HepG2 (cell line): ENCODE data around the gene LRRIQ4. TPM values are rescaled to one million over a fixed set of nuclear protein-coding genes. Genes with fewer than 3 reads are reported as not detected.

Experiments
- GATAD1 ChIP-seq: IDR thresholded peaks from 2 replicates; pipeline ENCODE4 v1.6.1; 2016; ENCODE audit warnings: missing genetic modification reagents, missing compliant biosample characterization
- GATAD2A ChIP-seq: IDR thresholded peaks from 2 replicates; pipeline ENCODE4 v1.6.1; 2016
- GLI4 ChIP-seq: sonication (generic); formaldehyde crosslinking; IDR thresholded peaks from 2 replicates; pipeline ENCODE4 v1.5.1; 2020; ENCODE audit warnings: missing genetic modification reagents, mild to moderate bottlenecking, moderate library complexity, borderline replicate concordance
- GPN1 ChIP-seq: sonication (generic); formaldehyde crosslinking; IDR thresholded peaks from 2 replicates; pipeline ENCODE4 v1.5.1; 2020; ENCODE audit warnings: missing genetic modification reagents, borderline replicate concordance
- HNRNPLL ChIP-seq: fragments of 200-400 bp; formaldehyde crosslinking; IDR thresholded peaks from 2 replicates; pipeline ENCODE4 v1.6.1; 2017; ENCODE audit warnings: mild to moderate bottlenecking, low read depth, low read length; ENCODE audit not compliant: poor library complexity, severe bottlenecking
- KLF11 ChIP-seq: IDR thresholded peaks from 2 replicates; pipeline ENCODE4 v1.6.1; 2016; ENCODE audit warnings: missing compliant biosample characterization
- KLF15 ChIP-seq: sonication (generic); formaldehyde crosslinking; IDR thresholded peaks from 2 replicates; pipeline ENCODE4 v1.8.1; 2023; ENCODE audit warnings: borderline replicate concordance, mild to moderate bottlenecking, inconsistent platforms, missing genetic modification reagents, mixed read lengths
- KMT2B ChIP-seq: IDR thresholded peaks from 2 replicates; pipeline ENCODE4 v1.6.1; 2016; ENCODE audit warnings: missing genetic modification reagents, missing compliant biosample characterization
- MED1 ChIP-seq: sonication (generic); formaldehyde crosslinking; IDR thresholded peaks from 2 replicates; pipeline ENCODE4 v1.4.0; 2020; ENCODE audit warnings: missing genetic modification reagents
- NKX3-1 ChIP-seq: sonication (generic); formaldehyde crosslinking; IDR thresholded peaks from 2 replicates; pipeline ENCODE4 v1.5.0; 2020; ENCODE audit warnings: missing genetic modification reagents
- RNF2 ChIP-seq: fragments of 450-650 bp; conservative IDR thresholded peaks from 2 replicates; pipeline ENCODE4 v1.6.1; 2016; ENCODE audit warnings: low read depth
- TAF1 ChIP-seq: sonication (generic); formaldehyde crosslinking; IDR thresholded peaks from 2 replicates; pipeline ENCODE4 v1.4.0; 2020; ENCODE audit warnings: missing genetic modification reagents
- TARDBP ChIP-seq: sonication (generic); formaldehyde crosslinking; IDR thresholded peaks from 2 replicates; pipeline ENCODE4 v1.8.0; 2022; ENCODE audit warnings: mild to moderate bottlenecking, missing genetic modification reagents
- TEAD3 ChIP-seq: optimal IDR thresholded peaks from 2 replicates; pipeline ENCODE3; 2016; ENCODE audit warnings: borderline replicate concordance
- XRCC5 ChIP-seq: fragments of 200-400 bp; formaldehyde crosslinking; optimal IDR thresholded peaks from 2 replicates; pipeline ENCODE3; 2017; ENCODE audit warnings: mild to moderate bottlenecking, low read length
- ZNF501 ChIP-seq: sonication (generic); formaldehyde crosslinking; IDR thresholded peaks from 2 replicates; pipeline ENCODE4 v1.5.1; 2020; ENCODE audit warnings: mild to moderate bottlenecking, moderate library complexity, missing genetic modification reagents
- ZNF557 ChIP-seq: sonication (generic); formaldehyde crosslinking; IDR thresholded peaks from 2 replicates; pipeline ENCODE4 v1.4.0; 2020; ENCODE audit warnings: missing genetic modification reagents
- ZNF570 ChIP-seq: sonication (generic); formaldehyde crosslinking; IDR thresholded peaks from 2 replicates; pipeline ENCODE4 v1.4.0; 2020; ENCODE audit warnings: mild to moderate bottlenecking, missing genetic modification reagents, borderline replicate concordance
- ZNF782 ChIP-seq: sonication (generic); formaldehyde crosslinking; IDR thresholded peaks from 2 replicates; pipeline ENCODE4 v1.4.0; 2020; ENCODE audit warnings: missing genetic modification reagents, mild to moderate bottlenecking, borderline replicate concordance
- polyA plus RNA-seq, 8 experiments: library from polyadenylated mRNA; depleted of rRNA in 3 of 8; stranded (reverse) in 7 of 8; unstranded in 1 of 8; fragments of >200 nt; fragmentation: Illumina TruSeq in 4 of 8; extraction: Trizol in 4 of 8; gene quantifications; 2 replicates each; pipeline versions ENCODE4 v1.2.1 to v1.2.3, GENCODE V29; 2011 to 2016; ENCODE audit warnings: low read depth in 4 of 8, missing spikeins in 1 of 8, mixed read lengths in 1 of 8; ENCODE audit not compliant: insufficient read depth in 1 of 8
- total RNA-seq, 5 experiments: library from RNA; depleted of rRNA; stranded (reverse); fragments of >200 nt; fragmentation: Illumina TruSeq; extraction: Trizol; gene quantifications; 2 replicates each; pipeline ENCODE4 v1.2.3, GENCODE V29; 2016; ENCODE audit warnings: low read depth in 1 of 5
- TF ChIP-seq, protein P1 (sequence below): sonication (generic); formaldehyde crosslinking; IDR thresholded peaks from 2 replicates; pipeline ENCODE4 v1.5.0; 2020; ENCODE audit warnings: missing genetic modification reagents
- TF ChIP-seq, protein P2 (sequence below): sonication (generic); formaldehyde crosslinking; IDR thresholded peaks from 2 replicates; pipeline ENCODE4 v1.4.0; 2020; ENCODE audit warnings: missing genetic modification reagents, mild to moderate bottlenecking, borderline replicate concordance
- TF ChIP-seq, protein P3 (sequence below): sonication (generic); formaldehyde crosslinking; IDR thresholded peaks from 2 replicates; pipeline ENCODE4 v1.4.0; 2020; ENCODE audit warnings: missing genetic modification reagents
- TF ChIP-seq, protein P4 (sequence below): sonication (generic); formaldehyde crosslinking; IDR thresholded peaks from 2 replicates; pipeline ENCODE4 v1.8.0; 2022; ENCODE audit warnings: missing genetic modification reagents, mild to moderate bottlenecking, borderline replicate concordance
- TF ChIP-seq, protein P5 (sequence below): IDR thresholded peaks from 2 replicates; pipeline ENCODE4 v1.6.1; 2012; ENCODE audit warnings: low read depth, low read length, improper control_type of control experiment

LRRIQ4 gene
- total and polyA plus RNA-seq, 2 of the 13 experiments (the other 11 are each of a cell fraction or from before 2014, with no cell fraction given): not detected

DNA sequence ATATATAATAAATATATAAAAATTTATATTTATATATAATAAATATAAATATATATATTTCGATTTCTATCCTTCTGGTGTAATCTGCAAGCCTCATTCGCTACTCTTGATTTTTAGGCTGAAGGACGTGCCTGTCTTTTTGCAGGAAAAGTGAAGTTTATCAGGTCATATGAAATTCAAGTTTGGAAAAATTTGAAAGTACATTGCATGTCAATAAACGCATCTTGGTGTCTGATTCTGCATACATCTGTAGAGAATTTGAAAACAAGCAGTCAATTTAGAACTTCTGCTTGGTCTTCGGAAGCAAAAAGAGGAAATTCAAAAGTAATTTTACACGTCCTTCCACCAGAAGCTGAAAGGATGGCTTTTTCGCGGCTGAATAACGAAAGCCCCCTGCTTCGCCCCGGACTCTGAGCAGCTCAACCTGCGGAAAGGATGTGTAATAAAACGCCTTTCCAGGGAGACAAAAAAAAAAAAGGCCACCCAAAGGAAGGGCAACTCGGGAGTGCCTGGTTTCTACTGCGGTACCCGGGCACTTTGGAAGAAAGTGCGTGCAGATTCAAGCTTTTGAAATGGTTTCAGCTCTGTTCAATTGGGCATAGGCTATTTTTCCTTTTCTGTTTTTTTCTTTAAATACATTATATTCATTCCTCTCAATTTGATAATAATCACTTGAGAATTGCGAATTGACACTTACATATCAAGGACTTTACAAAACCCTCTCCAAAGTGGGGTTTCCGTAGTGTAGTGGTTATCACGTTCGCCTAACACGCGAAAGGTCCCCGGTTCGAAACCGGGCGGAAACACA is 41.0 kb upstream of the LRRIQ4 start (continued):
- no peak for TF ChIP-seq ZNF570 (CRISPR knock-in tag)
- TF ChIP-seq TAF1: no peak
- TF ChIP-seq, protein P1, sequence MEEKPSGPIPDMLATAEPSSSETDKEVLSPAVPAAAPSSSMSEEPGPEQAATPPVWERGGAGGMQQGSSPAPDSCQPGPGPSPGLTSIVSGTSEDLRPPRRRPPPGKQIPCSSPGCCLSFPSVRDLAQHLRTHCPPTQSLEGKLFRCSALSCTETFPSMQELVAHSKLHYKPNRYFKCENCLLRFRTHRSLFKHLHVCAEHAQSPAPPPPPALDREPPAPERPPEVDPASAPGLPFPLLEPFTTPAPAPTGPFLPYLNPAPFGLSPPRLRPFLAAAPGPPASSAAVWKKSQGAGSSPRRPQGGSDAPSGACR (CRISPR knock-in tag): 0 out of 2 replicates have a peak, but pooled peaks have one; percentile 14
- peak; percentile 12; the same call in 1 of the 2 replicates for TF ChIP-seq GLI4
- TF ChIP-seq, protein P2, sequence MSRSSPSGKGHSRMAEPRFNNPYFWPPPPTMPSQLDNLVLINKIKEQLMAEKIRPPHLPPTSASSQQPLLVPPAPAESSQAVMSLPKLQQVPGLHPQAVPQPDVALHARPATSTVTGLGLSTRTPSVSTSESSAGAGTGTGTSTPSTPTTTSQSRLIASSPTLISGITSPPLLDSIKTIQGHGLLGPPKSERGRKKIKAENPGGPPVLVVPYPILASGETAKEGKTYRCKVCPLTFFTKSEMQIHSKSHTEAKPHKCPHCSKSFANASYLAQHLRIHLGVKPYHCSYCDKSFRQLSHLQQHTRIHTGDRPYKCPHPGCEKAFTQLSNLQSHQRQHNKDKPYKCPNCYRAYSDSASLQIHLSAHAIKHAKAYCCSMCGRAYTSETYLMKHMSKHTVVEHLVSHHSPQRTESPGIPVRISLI (CRISPR knock-in tag): peak; percentile 94
- TF ChIP-seq ZNF557 (CRISPR knock-in tag): no peak
- TF ChIP-seq TARDBP (CRISPR knock-in tag): no peak
- no peak for TF ChIP-seq RNF2
- no peak for TF ChIP-seq ZNF782 (CRISPR knock-in tag)
- TF ChIP-seq KLF15 (CRISPR knock-in tag): no peak
- 0 out of 2 replicates have a peak, but pooled peaks have one; percentile 14 for TF ChIP-seq MED1
- 0 out of 2 replicates have a peak, but pooled peaks have one; percentile 39 for TF ChIP-seq KLF11 (CRISPR knock-in tag)
- no peak for TF ChIP-seq GPN1 (CRISPR knock-in tag)
- TF ChIP-seq, protein P3, sequence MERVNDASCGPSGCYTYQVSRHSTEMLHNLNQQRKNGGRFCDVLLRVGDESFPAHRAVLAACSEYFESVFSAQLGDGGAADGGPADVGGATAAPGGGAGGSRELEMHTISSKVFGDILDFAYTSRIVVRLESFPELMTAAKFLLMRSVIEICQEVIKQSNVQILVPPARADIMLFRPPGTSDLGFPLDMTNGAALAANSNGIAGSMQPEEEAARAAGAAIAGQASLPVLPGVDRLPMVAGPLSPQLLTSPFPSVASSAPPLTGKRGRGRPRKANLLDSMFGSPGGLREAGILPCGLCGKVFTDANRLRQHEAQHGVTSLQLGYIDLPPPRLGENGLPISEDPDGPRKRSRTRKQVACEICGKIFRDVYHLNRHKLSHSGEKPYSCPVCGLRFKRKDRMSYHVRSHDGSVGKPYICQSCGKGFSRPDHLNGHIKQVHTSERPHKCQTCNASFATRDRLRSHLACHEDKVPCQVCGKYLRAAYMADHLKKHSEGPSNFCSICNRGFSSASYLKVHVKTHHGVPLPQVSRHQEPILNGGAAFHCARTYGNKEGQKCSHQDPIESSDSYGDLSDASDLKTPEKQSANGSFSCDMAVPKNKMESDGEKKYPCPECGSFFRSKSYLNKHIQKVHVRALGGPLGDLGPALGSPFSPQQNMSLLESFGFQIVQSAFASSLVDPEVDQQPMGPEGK: 0 out of 2 replicates have a peak, but pooled peaks have one; percentile 42
- TF ChIP-seq, protein P4, sequence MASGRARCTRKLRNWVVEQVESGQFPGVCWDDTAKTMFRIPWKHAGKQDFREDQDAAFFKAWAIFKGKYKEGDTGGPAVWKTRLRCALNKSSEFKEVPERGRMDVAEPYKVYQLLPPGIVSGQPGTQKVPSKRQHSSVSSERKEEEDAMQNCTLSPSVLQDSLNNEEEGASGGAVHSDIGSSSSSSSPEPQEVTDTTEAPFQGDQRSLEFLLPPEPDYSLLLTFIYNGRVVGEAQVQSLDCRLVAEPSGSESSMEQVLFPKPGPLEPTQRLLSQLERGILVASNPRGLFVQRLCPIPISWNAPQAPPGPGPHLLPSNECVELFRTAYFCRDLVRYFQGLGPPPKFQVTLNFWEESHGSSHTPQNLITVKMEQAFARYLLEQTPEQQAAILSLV (CRISPR knock-in tag): no peak
- 0 out of 2 replicates have a peak, but pooled peaks have one; percentile 51 for TF ChIP-seq NKX3-1 (CRISPR knock-in tag)
- TF ChIP-seq GATAD1 (CRISPR knock-in tag): 0 out of 2 replicates have a peak, but pooled peaks have one; percentile 8
- peak; percentile 74 for TF ChIP-seq GATAD2A (CRISPR knock-in tag)
- 0 out of 2 replicates have a peak, but pooled peaks have one; percentile 20 for TF ChIP-seq ZNF501 (CRISPR knock-in tag)
- TF ChIP-seq, protein P5, sequence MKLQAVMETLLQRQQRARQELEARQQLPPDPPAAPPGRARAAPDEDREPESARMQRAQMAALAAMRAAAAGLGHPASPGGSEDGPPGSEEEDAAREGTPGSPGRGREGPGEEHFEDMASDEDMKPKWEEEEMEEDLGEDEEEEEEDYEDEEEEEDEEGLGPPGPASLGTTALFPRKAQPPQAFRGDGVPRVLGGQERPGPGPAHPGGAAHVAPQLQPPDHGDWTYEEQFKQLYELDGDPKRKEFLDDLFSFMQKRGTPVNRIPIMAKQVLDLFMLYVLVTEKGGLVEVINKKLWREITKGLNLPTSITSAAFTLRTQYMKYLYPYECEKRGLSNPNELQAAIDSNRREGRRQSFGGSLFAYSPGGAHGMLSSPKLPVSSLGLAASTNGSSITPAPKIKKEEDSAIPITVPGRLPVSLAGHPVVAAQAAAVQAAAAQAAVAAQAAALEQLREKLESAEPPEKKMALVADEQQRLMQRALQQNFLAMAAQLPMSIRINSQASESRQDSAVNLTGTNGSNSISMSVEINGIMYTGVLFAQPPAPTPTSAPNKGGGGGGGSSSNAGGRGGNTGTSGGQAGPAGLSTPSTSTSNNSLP: peak; percentile 82; the same call in 1 of the 2 replicates
- TF ChIP-seq TEAD3 (CRISPR knock-in tag): peak; percentile 7
- TF ChIP-seq KMT2B (CRISPR knock-in tag): peak; percentile 64
- TF ChIP-seq HNRNPLL: peak; percentile 27
- TF ChIP-seq XRCC5: peak; percentile 52
